Activated gamma-delta T cell treated with anti-CD3 and anti-CD28 coated beads, Interleukin-2, amount 50 U/mL, for 16 hours (primary cell): ENCODE data around the gene TUNAR.

Experiments used
- DNase-seq: peaks from one replicate; pipeline ENCODE4 v3.0.0-alpha.2; 2020; ENCODE audit warnings: low read depth

Gene TUNAR

DNA sequence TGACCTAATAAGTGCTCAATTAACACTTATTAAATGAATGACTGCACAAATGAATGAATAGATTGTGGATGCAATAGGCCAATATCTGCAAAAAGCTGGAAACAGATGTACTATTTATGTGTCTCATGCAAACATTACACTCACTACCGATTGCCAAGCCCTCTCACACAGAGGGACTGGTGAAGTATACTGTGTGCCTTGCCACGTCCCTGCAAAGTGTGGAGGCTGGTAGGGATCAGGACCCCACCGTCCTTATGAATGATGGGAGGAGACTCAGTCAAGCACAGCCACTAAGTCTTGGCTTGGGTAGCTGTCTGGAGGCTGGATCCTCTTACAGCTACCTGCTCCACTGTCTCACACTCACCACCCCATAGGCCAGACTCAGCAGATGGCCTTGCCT lies 3.9 kb upstream of the TUNAR start:
- no peak for DNase-seq

DNA sequence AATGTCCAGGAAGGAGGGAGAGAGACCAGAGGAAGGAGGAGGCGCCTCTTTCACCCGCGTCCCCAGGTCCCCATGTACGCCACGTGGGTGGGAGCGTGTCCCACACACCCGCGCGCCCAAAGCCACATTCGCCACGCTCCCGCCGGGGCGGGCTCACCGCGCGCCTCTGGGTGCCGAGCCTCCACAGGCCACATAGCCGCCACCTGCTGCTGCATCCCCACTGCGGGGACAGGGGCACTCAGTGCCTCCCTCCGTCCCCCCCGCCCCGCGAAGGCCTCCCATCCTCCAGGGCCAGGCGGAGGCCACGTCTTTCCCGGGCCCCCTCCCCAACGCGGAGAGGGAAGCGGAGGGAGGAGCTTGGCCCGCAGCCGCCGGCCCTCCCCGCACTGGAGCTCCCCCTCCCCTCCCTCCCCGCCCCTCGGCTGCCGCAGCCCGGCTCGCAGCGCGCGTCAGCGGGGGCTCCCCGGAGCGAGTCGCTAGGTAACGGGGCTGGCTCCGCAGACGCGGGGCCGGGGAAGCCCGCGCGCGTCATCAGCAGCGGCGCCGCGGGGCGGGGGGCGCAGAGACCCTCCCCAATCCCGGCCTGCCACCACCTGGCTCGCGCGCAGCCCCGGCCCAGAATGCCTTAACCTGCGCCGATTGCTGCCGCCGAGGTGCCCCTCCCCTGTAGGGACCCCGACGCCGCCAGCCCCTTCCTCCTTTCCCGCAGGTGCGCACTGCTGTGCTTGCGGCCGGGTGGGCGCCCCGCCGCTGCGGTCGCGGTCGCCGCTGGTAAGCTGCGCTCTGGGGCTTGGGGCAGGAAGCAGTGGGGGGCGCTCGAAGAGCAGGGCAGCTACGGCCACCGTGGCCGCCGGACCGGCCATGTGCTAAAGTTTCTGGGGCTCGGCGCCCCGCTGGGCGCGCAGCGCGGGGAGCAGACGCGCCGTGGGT lies 536 bp upstream of the TUNAR start:
- DNase-seq = no peak

DNA sequence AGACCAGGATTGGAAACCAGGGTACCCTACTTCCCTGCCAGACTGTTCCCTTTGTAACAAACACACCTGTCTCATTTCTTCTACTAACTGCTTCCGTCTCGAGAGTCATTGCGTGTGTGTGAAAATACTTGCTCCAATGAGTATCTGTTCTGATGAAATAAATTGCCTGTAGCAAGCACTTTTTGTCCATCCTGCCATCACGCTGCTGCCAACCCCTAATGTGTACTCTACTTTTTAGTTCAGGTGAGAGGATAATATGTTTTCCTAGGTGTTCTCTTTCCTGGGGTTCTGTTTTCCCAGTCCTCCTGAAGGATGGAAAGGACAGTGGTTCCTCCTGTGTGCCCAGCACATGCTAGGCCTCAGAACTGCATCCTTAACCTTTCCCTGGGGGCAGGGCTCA lies 1.0 kb downstream of the TUNAR start:
- no peak for DNase-seq

DNA sequence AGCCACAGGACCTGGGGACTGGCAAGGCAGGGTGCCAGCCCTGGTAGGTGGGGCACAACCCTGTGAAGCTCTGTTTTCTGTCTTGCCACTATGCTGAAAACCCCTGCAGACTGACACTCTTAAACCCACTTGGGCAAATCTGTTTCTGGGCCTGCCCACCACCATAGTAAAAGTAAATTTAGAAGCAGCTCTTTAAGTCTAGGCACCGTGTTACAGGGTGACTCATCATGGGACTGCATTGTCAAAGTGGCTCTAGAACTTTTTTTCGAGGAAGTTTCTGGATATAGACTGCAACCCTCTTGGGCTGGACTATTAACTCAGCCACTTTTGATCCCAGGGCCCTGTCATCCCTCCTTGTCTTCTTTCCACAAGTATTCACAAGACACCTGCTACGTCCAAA lies 7.7 kb downstream of the TUNAR start:
- no peak for DNase-seq

DNA sequence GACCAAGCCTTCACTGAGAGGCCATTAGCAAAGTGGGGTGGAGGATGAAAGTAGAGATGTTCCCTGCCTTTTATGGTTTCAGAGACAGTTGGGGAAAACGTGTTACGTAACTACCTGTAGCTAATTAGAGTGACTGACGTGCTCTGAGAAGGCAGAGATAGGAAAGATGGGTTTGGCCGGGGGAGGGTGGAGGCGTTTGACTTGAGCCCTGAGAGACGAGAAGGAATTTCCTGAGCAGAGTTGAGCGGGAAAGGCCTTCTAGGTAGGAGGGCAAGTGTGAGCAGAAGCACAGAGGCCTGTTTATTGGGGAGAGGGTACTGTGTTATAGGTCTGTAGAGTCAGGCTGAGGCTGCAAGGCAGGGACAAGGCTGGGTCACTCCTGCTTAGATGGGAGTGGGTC lies 8.6 kb downstream of the TUNAR start:
- DNase-seq = no peak

DNA sequence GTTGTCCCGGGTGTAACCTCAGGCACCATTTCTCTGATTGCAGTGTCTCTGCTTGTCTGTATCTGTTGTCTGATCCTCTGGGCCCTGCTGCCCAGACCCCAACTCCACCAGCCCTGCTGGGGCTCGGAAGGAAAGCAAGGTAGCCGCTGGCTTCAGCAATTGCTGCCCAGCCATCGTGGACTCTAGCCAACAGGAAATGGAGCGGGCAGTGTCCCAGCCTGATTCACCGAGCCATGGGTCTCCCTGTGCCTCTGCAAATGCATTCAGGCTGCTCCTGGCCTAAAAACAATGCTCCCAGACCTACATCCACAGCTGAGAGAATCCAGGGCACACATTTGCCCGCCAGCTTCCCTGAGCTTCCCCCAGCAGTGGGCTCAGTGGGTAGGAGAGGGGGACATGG lies 9.2 kb downstream of the TUNAR start:
- DNase-seq = no peak

DNA sequence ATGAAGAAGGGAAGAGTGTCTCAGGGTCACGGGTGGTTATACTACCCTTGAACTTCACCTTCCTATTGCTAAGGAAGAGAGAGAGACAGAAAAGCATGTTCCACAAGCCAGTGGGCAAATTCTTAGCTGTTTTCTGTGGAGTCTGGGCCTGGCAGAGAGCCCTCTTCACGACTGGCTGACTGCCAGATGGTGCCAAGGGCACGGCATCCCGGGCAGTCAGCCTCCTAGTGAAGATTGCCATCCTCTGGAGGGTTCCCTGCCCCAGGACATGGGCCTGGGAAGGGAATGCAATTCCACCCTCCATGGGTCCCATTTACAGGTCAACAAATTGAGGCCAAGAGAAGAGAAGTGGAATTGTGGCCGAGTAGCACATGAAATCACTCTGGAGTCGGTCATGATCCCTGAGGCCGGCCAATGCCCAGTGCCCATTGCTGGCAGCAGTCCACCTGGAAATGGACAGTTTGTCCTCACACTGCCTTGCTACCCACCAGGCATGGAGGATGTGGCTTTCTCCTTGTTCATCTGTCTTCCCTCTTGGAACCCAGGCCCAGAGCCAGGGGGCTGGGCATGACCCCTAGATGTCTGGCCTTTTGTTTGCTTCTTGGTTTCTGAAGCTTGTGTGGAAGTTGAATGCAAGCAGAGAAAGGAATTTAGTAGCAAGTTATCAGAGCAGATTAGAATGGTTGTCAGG lies 9.9 kb downstream of the TUNAR start:
- no peak for DNase-seq

DNA sequence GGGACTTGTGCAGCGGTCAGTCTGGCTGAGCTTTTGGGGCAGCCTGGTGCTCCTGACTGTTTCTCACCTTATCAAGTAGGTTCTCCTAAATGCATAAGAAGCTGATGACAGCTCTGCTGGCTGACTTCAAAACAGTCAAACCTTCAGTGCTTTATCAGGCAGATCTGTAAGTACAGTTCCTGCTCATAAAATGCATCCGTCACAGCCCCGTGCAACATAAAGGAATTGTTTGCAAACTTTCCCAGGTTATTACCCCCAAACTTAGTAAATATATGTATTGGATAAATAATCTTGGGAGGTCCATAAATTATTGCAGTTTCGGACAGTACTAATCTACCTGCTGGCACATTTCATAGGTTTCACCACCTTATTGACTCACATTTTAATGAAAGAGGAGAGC lies 10.7 kb downstream of the TUNAR start:
- no peak for DNase-seq

DNA sequence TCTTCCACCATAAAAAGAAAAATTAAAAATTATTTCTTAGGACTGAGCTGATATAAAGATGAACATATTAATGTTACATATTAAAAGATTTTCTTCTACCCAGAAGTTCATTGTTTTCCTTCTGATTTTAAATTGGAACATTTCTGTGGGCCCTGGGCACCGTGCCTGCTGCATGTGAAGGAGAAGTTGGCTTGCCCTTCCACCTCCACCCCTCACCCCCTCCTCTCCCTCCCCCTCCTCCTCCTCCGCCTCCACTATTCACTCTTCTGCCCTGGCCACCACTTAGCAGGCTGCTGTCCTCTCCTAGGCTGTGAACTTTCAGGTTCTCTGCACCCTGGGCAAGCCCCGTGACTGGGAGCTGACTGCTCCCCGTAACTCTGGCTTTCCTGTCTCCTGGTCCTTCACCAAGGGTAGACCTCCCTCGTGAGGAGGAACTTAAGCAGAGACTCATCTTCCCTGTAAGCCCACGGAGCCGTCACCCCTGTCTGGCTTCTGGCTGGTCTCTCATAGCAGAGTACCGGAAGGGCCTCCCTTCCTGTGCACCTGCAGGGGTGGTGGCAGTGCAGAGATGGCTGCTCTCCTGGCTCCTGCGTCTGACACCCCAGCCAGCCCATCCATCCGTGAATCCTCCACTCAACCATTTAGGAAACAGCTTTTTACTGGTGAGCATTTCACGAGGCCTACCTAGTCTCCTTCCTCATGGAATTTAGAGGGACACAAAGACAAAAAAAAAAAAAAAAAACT lies 12.8 kb downstream of the TUNAR start:
- DNase-seq = no peak

DNA sequence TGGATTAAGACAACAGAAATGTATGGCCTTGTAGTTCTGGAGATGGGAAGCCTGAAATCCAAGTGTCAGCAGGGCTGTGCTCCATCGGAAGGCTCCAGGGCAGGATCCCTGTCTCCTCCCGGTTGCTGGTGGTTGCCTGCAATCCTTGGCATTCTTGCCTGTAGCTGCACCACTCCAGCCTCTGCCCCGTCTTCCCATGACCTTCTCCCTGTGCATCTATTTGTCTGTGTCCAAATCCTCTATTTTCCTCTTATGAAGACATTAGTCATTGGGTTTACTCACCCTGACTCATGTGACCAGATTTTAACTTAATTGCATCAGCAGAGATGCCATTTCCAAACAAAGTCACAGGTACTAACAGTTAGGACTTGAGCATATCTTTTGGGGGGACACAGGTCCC lies 15.1 kb downstream of the TUNAR start:
- no peak for DNase-seq

DNA sequence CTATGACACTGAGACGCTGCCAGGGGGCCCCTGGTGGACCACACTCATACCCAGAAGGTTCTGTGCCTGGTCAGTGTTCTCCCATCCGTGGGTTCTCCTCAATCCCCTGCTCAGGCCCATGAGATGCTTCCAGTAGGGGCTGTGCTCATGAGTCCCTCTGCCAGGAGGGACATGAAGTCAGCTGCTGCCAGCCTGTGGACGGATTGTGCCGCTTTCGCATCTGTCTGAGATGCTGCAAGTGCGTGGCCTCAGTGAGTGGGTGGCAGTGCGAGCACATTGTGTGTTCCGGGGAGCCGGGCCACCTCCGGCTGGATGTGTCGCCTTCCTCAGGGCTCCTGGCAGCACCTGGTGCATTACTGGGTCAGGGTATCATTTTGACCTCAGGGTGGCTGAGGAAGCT lies 15.5 kb downstream of the TUNAR start:
- no peak for DNase-seq

DNA sequence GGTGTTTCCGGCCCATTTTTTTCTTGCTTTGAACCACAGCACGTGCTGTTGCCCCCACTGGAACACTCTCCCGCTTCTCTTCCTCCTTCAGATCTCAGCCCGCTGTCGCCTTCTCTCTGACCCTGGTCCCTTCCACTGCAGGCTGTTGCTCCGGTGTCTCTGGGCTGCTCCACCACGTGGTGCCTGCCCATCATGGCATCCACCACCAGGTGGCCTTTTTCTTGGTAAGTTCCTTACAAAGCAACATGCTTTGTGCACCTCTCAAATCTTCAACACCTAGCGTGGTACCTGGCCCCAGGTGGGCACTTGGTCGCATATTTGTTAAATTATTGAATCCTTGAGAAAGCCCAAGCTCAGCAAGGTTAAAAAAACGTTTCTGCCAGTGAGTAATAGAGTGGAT lies 19.1 kb downstream of the TUNAR start:
- no peak for DNase-seq

DNA sequence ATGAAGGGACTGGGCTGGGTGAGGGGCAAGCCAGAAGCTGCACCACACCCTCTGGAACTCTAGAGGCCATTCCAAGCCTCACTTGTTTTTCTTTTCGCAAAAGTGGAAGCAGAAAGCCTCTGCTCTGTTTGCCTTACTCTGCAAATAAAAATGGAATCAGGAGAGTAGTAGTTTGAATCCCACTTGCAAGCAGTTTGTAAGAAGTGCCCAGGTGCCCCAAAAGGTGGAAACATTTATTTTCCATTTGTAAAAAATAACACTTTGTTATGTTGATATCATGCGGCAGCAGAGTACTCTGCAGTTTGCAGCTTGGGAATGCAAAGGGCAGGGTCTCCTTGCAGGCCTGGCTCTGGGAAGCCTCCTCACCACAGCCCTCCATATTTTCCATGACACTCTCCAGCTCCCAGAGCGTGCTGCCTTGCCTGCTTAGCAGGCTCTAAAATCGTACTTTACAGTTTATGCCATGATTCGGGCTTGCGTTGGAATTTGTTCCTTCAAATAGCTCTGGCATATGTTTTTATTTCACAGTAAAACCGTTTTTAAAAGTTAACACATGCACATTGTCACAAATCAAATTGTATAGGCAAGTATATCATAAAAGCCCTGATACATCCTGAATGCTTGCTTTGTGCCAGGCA lies 20.0 kb downstream of the TUNAR start:
- no peak for DNase-seq

DNA sequence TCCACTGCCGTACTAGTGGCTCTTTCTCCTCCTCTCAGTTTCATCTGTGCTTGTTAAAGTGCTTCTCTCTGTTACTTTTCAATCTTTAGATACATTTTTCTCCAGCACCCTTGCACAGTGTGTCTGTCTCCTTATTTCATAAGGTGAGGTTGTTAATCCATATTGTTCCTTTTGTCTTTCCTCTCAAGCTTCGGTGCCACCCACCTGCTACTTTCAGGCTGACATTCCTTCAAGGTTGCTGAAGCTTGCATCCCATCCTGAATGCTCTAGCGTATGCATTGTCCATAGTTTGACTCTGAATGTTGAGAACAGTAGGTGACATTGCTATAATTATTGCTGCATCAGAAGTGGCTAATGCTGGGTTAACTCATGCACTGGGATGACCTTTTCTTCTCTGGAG lies 20.6 kb downstream of the TUNAR start:
- DNase-seq = no peak

DNA sequence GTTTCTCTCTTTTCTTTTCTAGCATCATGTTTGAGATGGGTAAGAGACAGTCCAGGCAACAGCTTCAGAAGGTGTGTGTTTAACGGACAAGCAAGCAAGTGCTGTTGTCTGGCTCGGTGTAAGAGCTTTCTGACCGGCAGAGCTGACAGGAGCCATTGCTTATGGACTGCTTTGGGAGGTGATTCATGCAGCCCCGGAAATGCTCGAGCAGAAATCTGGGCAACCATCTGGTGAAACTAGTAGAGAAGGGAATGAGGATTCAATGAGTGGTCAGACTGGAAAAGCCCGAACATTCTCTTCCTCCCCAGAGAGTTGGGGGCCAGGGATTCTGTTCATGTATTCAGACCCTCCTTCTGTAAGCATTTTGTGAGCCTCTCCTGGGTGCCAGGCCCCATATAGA lies 24.4 kb downstream of the TUNAR start:
- no peak for DNase-seq

DNA sequence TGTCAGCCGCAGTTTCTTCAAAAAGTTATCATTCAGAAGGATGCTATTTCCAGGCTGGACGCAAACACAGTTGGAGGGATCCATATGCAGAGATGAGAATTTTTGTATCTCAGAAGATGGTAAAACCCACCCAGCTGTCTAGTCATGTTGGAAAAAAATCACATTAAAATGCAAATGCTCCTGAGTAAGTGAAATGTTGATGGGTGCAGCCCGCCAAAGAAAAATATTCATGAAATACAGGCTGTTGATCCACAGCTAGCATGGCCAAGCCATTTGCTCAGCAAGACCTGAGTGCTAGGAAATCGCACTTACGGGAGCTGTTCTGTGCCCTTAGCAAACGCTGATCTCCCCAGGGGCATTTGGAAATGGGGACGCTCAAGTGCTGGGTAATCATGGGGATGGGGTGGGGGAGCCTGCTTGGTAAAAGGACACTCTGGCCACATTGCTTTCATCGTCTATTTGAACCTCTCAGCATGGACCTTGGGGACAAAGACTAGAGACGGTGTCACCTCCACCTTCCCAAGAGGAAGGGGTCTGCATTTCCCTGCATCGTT lies 25.7 kb downstream of the TUNAR start:
- no peak for DNase-seq

DNA sequence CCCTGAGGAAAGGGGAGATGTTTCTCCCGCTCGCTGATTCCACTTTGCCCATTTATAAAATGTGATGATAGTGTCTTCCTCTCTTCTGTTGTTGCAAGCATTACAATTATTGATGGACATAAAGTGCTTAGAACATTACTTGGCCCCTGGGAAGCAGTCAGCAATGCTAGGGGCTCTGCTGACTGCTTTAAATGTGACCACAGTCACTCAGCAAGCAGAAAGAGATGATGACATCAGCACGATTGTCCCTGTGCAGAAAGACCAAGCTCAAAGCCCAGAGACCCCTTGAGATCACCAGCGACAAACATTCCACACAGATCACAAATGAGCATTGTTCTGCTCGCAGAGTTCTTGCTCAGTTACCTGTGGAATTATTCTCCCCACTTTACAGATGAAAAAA lies 26.5 kb downstream of the TUNAR start:
- DNase-seq = no peak

DNA sequence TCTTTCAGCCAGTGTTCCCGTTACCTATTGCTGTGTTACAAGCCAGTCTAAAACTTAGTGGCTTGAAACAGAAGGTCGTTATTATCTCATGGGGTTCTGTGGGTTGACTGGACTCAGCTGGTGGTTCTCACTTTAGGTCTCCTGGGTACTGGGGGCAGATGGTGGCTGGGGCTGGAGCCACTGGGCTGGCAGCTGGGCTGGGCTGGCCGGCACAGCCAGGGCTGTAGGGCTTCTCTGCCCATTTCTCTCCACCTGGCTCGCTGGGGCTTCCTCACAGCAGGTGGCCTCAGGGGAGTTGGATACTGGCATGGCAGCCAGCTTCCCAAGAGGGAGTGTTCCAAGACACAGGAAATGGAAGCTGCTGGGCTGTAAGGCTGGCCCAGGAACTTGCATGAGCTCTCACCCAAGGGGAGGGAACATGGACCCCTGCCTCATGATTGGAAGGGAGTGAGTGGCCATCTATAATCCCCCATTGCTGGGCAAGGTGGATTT lies 27.0 kb downstream of the TUNAR start:
- DNase-seq = no peak

DNA sequence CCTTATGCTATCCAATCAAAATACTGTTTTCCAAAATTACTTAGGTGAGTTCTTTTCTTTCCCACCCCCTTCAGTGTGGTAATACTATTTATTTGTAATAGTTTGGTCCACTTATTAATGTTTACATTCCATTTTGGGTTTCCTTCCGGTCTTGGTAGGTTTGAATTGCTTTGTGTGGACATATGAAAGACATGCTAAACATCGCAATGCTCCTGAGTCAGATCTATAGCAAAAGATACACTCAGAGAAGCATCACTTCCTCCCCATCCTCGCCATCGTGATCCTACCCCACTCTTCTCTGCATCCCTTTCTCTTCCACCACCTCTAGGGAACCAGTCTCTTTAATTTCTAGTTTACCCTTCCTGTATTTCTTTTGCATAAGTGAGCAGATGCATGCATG lies 30.0 kb downstream of the TUNAR start:
- DNase-seq = no peak

DNA sequence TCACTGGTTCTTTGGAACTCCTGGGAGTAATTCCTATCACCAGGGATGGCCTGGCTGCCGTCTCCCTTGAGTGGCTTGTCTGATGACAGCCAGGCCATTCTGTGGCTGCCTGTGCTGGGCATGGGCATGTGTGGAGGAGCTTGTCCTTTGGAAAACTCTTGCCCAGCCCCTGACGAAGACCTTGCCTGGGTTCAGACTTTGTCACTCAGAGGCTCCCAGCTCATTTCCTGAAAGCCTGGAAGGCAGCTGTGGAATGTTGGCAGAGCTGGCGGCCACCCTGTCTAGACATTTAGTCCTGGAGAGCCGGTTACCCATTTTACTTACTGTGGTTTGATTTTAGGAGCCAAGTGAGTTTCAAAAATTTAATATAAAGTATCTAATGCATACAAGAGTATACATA lies 34.0 kb downstream of the TUNAR start:
- DNase-seq = no peak

DNA sequence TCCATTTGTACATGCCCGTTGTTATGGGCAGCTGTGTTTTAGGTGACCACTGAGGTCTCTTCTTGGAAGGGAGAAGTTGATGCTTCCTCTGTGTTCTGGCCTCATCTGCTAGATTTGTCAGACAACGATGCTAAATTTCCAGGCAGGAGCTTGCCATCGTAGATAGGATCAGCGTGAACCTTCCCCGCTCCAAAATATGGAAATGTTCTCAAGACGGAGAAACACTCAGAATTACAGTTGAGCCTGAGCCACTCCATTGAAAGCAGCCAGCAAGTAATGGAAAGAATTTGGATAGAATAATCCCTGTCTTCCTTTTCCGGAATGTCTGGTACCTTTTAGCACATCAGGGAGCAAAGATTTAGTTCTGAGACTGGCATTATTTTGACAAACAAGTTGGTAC lies 34.8 kb downstream of the TUNAR start:
- no peak for DNase-seq

DNA sequence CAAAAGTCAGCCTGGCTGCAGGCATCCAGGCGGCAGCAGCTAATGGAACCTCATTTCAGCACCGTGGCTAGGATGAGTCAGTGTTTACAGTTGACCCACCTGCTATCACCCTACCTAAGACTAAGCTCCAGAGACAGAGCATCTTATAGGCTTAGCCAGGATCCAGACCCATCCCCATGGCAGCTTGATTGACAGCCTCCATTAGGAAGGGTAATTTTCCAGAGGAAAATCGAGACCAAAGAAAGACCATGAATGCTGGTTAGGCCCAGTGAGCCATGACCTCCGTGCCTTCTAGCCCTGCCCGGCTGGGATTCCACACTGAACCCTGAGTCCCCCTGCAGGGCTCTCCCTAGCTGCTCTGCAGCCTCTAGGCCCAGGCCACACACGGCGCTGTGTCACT lies 38.7 kb downstream of the TUNAR start:
- no peak for DNase-seq
